Measurements from ENCODE around the gene FAM20B. TPM values are rescaled to one million over a fixed set of nuclear protein-coding genes. Genes with fewer than 3 reads are reported as not detected.
"Not testable (repeated sequence)": the region's sequence is repeated elsewhere in the genome, so short reads cannot be mapped to it uniquely, and the experiment has no call there.

Gene FAM20B
- polyA plus RNA-seq, 3 donors: 7.1 to 17.4 (median 15.5) TPM

- H3K27ac ChIP-seq (ENCODE audit: low read depth, low read length): no peak overlapping the region
- 35 to 47% (median 37%) methylated on average over 3 of the region's 3 CpGs for WGBS, 3 donors
These were observed 8.0 kb upstream of the FAM20B start for GRCh38 chr1:179017383-179018326.

DNA sequence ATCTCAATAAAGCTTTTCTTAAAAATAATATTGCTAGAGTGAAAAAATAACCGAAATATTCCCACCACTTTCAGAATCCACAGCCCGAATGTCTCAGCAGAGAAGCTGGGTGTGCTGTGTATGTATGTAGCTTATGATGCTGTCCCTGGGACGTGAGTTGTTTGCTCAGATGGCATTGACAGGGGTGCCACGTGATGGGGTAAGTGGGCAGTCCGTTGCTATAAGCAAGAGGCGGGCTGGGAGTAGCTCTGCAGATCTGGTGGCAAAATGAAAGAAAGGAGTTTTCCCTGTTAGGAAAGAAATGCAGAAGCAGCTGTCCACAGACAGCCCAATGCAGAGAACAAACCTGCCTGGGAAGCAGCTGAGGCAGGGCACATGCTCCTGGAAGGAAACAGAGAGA is 3.8 kb upstream of the FAM20B start:
- 27 to 55% (median 54%) methylated on average over 6 of the region's 6 CpGs for WGBS, 3 donors
- no peak overlapping the region for H3K27ac ChIP-seq (ENCODE audit: low read depth, low read length)

DNA sequence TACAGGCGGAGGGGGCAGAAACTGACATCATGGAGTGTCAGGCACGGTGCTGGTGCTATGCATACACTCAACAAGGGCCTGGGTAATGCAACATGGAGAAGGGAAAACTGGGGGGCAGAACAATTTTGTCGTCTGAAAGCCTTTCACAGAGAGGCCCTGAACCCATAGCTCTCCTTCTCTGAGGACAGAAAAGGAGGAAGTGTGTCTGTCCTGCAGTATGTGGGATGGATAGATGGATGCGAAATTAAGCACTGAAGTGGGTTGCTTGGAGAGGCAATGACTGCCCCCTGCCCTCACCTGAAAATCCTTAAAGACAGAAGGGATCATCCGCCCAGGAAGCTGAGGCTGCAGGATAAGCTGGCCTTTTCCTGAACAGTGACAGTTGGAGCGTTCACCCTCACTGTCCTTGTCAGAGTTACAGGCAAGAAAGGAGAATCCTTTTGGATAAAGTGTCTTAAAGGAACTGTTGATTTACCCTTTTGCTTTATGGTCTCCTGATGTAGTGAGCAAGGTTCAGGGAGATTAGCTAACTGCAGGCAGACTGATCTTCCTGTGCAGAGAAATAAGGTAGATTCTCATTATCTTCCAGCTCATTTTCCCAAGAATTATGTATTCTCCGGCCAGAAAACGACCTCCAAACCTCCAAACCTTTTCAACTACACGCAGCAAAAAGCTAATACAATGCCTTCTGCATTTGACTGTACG is 1.6 kb upstream of the FAM20B start:
- 70 to 84% (median 75%) methylated on average over 10 of the region's 10 CpGs for WGBS, 3 donors
- no peak overlapping the region for H3K27ac ChIP-seq (ENCODE audit: low read depth, low read length)

DNA sequence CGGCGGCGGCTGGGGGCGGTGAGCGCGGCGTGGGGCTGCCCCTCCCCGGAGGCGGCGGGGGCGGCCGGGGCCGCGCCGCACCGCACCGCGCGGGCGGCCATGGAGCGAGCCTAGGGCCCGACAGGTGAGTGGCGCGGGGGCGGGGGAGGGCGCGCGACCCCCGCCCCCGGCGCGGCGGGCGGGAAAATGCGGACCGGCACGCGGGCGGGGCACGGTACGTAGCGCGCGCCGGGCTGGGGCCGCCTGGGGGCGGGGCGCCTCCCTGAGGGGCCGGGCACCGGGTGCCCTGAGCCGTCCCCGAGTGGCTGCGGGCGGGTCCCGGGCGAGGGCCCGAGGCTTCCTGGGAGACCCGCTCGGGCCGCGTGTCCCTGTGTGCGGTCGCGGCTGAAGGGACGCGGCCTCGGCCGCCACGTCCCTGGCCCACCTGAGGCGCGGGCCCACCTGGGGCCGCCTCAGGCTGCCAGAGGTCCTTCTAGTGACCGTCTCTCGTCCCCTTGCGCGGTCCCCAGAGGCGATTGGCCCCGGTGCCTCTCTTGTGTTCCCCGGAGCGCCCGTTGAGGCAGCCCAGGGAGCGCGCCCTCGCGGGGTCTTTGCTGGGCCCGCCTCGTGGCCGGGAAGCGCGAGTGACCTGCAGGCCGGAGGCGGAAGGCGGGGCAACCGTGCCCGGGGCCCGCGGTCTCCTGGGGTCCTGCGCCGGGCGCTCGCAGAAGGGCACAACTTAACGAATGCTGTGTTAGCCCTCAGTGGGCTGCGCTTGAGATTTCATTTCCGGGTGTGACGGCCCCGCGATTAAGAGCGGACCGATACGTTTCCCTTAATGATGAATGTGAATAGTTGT is 500 bp downstream of the FAM20B start:
- whole genome bisulfite sequencing, 3 donors: 0 to 1% (median 0%) methylated on average over 65 to 105 of the region's 110 CpGs
- H3K27ac ChIP-seq (ENCODE audit: low read depth, low read length): peak overlapping the region; percentile 63

- 9 to 23% (median 21%) methylated on average over 11 of the region's 11 CpGs for WGBS, 3 donors
- H3K27ac ChIP-seq (ENCODE audit: low read depth, low read length): no peak overlapping the region
These were observed 1.3 kb downstream of the FAM20B start for GRCh38 chr1:179026813-179027669.

GRCh38 chr1:179029321-179029759 is 3.6 kb downstream of the FAM20B start:
- WGBS, 3 donors: 29 to 68% (median 59%) methylated on average over 3 of the region's 3 CpGs

DNA sequence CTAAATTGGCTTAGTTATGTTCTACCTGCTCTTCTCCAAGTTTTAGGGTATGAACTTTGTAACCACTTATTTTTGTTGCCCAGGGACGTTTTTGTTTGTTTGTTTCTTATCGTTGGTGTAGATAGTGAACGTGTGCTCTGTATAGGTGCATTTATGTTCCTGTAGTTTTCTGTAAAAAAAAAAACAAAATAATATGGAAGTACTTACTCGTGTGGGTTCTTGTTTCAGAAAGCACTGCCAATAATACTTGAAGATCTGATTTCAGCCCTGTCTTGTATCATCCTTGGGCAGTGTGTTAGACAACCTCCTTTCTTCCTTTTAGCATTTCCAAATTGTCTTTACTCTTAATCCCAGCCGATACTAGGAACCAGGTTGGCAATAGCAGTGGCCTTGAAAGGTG is 4.4 kb downstream of the FAM20B start:
- 30 to 54% (median 52%) methylated on average over 5 of the region's 5 CpGs for WGBS, 3 donors
- H3K27ac ChIP-seq (ENCODE audit: low read depth, low read length): no peak overlapping the region

More at GRCh38 chr1:179029321-179029759, 3.6 kb downstream of the FAM20B start:
- no peak overlapping the region for H3K27ac ChIP-seq (ENCODE audit: low read depth, low read length)

GRCh38 chr1:179030683-179031082 is 5.0 kb downstream of the FAM20B start:
- WGBS, 3 donors: 61 to 89% (median 88%) methylated on average over 3 of the region's 3 CpGs

DNA sequence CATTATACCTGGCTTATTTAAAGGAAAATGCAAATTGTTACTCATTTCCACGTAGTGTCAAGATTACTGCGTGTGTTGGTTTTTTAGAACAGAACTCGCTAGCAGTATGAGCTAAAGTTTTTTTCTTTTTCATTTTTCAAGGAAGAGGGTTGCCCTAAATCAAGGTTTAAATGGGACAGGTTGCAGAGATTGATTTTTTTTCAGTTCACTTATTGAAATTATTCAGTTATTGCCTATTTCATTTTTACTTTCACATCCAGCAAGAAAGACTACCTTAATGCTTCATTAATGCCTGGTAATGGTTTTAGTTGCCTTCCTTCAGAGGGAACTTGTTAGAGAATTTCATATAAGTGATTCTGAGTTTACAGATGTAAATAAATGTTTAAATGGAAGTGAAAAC is 5.6 kb downstream of the FAM20B start:
- H3K27ac ChIP-seq (ENCODE audit: low read depth, low read length): no peak overlapping the region
- 52 to 88% (median 86%) methylated on average over 3 of the region's 3 CpGs for WGBS, 3 donors

More at GRCh38 chr1:179030683-179031082, 5.0 kb downstream of the FAM20B start:
- H3K27ac ChIP-seq (ENCODE audit: low read depth, low read length): no peak overlapping the region

DNA sequence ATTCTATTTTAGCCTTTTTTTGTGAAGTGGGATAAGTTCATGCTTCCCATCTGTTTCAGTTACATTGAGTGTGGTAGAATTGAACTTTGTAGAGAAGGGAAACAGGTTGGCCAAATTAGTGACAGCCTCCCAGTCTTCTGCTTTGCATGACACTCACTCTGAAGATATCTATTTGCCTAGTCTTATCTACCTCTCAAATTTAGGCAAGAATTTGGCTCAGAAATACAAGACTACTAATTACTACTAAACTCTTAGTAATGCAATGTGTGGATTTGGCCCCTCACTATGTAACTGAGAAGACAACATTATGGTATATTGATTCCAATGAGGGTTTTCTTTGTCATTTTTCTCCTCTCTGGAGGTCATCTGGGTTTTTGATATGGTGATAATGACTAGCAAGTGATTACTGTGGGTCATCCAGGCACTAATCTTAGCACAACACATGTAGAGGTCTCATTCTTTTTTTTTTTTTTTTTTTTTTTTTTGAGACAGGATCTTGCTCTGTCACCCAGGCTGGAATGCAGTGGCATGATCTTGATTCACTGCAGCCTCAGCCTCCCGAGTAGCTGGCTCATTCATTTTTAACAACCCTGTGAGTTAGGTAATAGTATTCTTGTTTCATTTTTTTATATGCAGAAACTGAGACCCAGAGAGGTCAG is 6.3 kb downstream of the FAM20B start:
- H3K27ac ChIP-seq (ENCODE audit: low read depth, low read length): no peak overlapping the region
- WGBS, 3 donors: 24 to 40% (median 26%) methylated on average over 1 of the region's 1 CpG

DNA sequence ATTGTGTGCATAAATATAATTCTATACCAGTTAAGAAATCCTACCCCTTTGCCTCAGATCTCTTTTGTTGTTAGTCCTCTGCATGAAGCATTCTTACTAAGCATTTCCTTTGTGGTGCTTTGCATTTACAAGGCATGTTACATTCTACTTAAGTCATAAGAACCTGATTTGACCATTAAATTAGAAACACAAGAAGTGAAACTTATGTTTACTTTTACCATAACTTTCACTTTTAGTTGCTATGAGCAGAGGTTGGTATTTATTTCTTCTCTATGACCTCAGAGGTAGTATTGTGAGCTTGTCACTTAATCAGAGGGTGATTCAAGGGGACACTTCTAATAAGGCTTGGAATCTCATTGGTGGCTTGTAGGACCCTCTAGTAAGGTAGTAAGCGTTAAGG is 9.0 kb downstream of the FAM20B start:
- 85 to 100% (median 92%) methylated on average over 1 of the region's 1 CpG for WGBS, 3 donors
- H3K27ac ChIP-seq (ENCODE audit: low read depth, low read length): no peak overlapping the region

DNA sequence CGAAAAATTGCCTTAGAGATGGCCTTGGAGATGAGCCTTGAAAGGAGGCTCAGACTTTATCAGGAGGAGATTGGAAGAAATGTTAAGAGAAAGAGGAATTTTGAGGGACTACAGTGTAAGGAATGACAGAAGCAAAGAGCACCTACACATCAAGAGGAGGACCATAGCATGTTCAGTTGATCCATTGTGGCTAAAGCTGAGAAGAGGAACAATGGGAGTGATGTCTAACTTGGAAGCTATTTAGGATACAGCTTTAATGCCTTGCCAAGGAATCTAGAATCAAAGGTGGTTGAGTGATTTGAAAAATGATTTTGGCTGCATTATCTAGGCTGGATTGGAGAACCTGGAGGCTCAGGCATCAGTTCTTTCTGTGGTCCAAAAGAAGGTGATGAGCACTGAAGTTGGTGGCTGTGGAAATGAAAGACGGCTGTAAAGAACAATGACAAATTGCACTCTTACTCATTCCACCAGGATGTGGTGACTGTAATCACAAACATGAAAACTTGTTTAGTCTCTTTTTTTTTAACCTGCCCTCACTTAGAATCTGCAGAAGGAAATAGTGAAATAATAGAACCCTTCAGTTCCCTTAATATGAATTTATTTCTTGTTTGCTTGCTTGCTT is 11.3 kb downstream of the FAM20B start:
- 53 to 65% (median 63%) methylated on average over 2 of the region's 2 CpGs for WGBS, 3 donors
- no peak overlapping the region for H3K27ac ChIP-seq (ENCODE audit: low read depth, low read length)

DNA sequence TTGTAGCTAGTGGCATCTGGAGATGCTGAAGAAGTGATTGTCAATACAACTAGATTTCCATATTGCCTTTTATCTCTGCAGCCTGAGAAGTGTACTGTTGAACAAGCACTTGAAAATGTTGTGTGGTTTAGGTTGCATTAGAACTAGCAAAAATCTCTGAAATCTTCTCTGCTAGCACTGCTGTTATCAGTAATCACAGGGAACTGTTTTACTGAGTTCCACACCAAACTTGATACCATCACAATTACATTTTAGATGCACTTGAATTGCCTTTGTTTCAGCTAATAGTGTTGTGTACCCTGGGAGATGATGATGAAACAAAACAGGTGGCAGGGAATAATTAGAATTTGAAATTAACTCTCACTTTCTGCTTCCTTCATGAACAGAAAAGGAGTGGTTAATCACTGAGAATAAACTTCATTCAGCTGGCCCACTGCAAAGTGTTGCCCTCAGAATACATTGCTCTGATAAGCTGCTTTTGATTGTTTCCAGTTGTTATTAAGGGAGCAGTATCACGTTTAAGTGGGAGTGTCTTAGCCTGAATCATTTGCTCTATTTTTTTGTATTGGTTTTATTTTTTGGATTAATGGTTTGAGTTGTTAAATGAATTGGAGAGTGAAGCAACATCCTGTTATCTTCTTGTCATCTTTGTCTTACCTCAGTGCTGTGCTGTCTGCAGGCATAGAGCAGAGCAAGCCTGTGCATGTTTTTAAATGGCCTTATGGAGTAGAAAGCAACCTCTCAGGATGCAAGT is 13.0 kb downstream of the FAM20B start:
- 7 to 39% (median 28%) methylated on average over 1 of the region's 1 CpG for WGBS, 3 donors
- no peak overlapping the region for H3K27ac ChIP-seq (ENCODE audit: low read depth, low read length)

DNA sequence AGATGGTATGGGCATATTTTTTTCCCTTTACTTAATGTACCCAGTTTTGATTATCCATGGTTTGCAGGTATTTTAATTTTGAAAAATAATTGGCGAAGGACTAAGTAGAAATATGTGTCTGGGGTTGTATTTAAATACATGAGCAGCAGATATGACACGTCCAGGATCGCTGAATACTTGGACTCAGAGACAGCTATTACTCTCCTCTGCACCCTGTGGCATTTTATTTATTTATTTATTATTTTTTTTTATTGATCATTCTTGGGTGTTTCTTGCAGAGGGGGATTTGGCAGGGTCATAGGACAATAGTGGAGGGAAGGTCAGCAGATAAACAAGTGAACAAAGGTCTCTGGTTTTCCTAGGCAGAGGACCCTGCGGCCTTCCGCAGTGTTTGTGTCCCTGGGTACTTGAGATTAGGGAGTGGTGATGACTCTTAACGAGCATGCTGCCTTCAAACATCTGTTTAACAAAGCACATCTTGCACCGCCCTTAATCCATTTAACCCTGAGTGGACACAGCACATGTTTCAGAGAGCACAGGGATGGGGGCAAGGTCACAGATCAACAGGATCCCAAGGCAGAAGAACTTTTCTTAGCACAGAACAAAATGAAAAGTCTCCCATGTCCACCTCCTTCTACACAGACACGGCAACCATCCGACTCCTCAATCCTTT is 13.9 kb downstream of the FAM20B start:
- not testable (repeated sequence) for H3K27ac ChIP-seq (ENCODE audit: low read depth, low read length)
- WGBS, 3 donors: 81 to 88% (median 86%) methylated on average over 6 of the region's 9 CpGs

DNA sequence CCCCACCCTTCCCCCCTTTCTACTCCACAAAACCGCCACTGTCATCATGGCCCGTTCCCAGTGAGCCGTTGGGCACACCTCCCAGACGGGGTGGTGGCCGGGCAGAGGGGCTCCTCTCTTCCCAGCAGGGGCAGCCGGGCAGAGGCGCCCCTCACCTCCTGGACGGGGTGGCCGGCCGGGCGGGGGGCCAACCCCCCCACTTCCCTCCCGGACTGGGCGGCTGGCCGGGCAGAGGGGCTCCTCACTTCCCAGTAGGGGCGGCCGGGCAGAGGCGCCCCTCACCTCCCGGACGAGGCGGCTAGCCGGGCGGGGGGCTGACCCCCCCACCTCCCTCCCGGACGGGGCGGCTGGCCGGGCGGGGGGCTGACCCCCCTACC is 14.5 kb downstream of the FAM20B start:
- 91 to 95% (median 95%) methylated on average over 12 to 27 of the region's 27 CpGs for WGBS, 3 donors
- H3K27ac ChIP-seq (ENCODE audit: low read depth, low read length): not testable (repeated sequence)

- H3K27ac ChIP-seq (ENCODE audit: low read depth, low read length): no peak overlapping the region
- WGBS, 3 donors: 94 to 98% (median 98%) methylated on average over 8 of the region's 8 CpGs
These were observed 16.4 kb downstream of the FAM20B start for GRCh38 chr1:179042087-179042486.
